GM19455 (cell line): Measurements from ENCODE around the gene RAC3.
"Not testable (repeated sequence)": the region's sequence is repeated elsewhere in the genome, so short reads cannot be mapped to it uniquely, and the experiment has no call there.

Experiments
- ATAC-seq: cut with Tn5 transposase; IDR thresholded peaks from one replicate; pipeline ENCODE4 v1.9.1; 2021; ENCODE audit not compliant: unreplicated experiment

The RAC3 gene

DNA sequence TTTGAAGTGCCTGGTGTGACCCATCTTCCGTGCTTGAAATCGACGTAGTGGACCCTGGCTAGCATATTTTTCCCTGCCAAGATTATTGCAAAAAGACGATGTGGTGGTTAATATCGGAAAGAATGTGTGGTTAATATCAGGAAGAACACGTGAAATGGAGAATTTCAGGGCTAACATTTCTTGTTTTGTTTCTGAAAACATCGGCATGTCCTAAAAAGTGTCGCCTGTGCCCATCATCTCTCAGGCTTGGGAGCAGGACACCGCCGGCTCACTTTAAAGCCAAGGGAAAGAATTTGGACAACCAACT is 6.4 kb downstream of the RAC3 start:
- ATAC-seq = no peak

- ATAC-seq = not testable (repeated sequence)
These were observed 7.4 kb downstream of the RAC3 start for GRCh38 chr17:82038796-82039409.

DNA sequence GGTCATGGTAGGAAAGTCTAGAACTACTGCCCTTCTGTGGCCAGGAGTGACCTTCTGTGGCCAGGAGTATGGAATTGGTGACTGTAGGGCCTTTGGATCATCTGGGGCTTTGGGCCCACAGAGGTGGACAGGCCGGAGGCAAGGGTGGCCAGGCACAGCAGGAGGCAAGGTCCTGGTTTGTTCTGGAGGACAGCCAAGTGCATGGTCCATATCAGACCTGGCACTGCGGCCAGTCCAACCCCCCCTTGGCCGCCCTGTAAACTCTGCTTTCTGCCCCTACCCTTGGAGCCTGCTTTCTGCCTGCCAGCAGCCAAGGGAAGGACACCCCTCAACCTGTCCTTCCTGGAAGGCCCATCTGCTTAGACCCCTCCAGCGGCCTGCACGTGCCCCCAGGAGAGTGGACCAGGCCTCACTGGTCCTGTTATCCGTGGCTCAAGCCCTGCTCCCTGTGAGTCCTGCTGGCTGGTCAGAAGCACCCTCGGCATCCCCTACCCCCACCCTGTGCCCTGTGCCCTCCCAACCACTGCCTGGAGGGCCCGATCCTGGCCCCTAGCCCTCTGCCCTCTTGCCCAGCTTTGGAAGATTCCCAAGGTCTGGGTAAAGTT is 8.3 kb downstream of the RAC3 start:
- no peak for ATAC-seq

DNA sequence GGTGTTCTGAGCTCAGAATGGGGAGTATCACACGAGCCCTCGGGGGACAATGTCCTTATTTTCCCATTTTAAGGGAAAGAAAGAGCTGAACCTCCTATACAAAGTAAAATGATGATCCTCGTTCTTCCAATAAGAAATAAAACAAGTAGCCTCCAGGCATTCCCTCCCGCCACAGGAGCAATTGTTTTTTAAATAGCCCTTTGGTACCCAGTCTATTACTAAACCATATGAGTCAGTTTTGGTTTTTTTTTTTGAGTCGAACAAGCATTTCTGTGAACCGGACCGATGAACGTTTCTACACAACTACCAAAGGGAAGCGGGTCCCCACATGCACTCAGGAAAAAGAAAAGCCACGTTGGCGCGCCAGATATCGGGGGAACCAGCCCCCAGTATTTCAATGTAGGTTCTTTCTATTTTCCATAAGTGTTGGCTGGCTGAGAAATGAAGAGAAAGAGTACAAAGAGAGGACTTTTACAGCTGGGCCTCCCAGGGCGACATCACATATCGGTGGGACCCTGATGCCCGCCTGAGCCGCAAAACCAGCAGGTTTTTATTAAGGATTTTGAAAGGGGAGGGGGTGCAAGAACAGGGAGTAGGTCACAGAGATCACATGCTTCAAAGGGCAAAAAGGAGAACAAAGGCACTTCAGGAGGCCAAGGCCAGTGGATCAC is 9.8 kb downstream of the RAC3 start:
- no peak for ATAC-seq

GRCh38 chr17:82042649-82043048 is 11.2 kb downstream of the RAC3 start:
- ATAC-seq = no peak

DNA sequence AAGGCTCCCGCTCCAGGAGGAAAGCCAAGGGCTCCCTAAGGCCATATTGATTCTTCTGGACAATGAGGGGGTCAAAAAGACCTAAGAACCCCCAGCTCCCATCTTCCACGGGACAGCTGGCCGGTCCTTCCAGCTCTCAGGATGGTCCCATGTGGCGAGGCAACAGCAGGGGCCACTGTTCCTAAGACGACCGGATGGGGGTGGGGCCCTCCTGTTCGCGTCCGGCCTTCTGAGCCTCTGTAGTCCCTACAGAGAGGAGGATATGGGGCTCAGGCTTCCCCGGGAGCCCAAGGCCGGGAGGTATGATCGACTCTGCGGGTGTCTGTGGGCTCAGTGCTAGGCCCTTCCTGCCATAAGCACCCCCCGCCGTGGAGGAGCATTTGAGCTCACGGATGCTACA is 12.0 kb downstream of the RAC3 start:
- no peak for ATAC-seq

DNA sequence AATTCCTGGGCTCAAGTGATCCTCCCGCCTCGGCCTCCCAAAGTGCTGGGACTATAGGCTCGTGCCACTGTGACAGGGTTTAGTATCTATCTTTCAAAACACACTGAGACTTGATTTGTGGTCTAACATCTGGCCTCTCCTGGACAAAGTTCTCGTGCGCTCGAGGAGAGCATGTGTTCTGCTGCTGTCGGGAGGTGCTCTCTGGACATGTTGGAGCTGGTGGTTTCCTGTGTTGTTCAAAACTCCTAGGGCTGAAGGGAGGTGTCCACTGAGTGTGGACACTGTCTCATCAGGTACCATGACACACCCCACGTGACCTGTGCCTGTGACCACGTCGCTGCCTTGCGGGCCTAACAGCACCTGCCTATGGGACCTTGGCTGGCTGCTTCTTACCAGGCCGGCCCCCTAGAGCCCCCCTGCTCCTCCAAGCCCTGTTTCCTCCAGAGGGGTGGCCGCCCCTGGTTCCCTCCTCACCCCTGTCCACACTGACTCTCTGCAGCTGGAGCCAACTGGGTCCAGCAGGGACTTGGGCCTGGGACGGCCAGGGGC is 14.5 kb downstream of the RAC3 start:
- no peak for ATAC-seq

- ATAC-seq = no peak
These were observed 15.4 kb downstream of the RAC3 start for GRCh38 chr17:82046903-82047302.

DNA sequence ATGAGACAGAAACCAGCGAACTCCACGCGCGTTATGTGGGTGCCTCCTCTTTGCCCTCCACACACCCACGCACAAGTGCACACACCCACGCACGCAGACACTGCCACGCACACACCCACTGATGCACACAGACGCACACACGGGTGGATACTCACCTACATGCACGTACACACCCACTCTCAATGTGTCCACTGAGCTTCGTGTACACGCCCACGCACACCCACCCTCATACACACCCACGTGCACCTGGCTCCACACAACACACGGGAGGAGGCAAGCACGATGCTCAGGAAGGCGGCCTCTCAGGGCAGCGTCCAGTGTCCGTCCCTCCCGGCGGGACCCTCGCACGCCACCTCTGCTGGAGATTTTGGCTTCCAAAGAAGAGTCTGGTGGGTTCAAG is 15.9 kb downstream of the RAC3 start:
- no peak for ATAC-seq

GRCh38 chr17:82047914-82048570 is 16.6 kb downstream of the RAC3 start:
- ATAC-seq = no peak

DNA sequence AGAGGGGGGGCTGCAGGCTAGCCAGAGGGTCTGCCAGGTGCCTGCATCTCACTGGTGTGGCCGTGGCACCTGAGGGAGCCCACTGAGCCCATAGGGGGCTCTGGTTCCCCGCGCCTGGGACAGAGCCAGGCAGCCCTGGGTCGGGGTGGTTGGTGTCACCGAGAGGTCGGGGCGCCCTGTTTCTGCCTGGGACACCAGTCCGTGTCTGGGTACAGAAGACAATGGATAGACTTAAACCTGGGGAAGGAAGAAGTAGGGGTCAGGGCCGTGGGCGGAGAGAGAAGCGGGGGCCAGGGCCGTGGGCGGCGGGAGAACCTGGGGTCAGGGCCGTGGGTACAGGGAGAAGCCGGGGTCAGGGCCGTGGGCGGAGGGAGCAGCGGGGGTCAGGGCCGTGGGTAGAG is 17.1 kb downstream of the RAC3 start:
- no peak for ATAC-seq

GRCh38 chr17:82049106-82049505 is 17.6 kb downstream of the RAC3 start:
- no peak for ATAC-seq

- ATAC-seq = no peak
These were observed 18.1 kb downstream of the RAC3 start for GRCh38 chr17:82049521-82049971.

DNA sequence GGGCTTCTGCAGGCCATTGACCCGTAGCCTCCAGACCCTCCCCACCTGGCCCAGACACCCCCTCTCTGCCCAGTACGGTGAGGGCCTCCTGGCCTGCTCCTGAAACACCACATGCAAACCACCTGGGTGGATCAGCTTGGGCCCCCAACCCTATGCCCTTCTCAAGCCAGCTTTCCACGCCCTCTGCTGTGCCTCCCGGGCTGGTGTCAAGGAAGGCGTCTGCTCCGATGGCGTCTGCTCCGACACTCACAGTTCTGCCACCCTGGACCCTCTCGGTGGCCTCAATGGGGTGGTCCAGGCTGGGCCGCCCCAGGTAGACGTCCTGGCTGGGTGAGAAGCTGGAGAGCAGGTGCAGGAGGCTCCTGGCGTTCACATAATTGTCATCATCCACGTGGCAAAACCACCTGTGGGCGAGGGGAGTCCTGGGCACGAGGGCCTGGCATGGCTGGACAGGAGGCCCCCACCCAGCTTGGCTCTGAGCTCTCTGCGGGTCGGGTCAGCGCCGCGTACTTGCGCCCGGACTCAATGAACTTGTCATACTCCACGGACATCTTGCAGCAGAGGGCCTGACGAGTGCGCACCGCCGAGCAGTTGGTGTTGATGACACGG is 18.8 kb downstream of the RAC3 start:
- no peak for ATAC-seq

- ATAC-seq = no peak
These were observed 19.5 kb downstream of the RAC3 start for GRCh38 chr17:82050761-82051641.

DNA sequence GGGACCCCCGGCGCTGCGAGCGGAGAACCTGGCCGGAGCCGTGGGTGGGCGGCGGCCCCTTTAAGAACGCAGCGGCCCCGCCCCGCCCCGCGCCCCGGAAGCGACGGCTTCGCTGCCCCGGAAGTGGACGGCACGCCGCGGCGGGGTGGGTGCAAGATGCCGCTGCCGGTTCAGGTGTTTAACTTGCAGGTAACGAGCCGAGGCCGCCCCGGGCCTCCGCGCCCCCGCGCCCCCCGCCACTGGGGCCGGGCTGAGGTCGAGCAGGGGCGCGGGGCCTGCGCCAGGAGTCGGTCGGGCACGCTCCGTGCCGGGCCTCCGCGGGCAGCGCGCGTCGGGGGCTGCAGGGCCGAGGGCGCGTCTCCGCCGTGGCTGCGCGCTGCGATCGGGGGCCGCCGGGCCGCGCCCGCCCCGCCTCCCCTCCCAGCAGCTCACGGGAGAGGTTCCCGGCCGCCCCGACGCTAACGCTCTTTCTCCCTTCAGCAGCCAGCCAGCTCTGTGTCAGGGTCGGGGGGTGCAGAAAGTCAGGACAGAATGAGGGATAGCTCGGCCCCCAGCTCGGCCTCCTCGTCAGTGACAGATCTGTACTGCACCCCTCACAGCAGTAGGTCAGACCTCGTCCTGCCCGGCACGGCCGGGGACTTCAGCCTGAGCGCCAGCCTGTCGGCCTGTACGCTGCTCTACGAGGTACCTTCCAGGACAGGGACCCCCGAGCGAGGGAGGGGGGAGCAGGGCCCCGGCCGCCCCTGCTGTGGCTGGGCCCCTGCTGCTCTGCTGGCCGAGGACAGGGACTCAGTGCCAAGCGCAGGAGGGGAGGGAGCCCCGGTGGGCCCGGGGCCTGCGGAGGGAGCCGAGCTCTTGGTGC is 20.5 kb downstream of the RAC3 start, which contains the start of the genes GPS1 and RFNG:
GPS1 (plus strand) TSS at position 123 of the 862 bp plus-strand sequence; CDS start at position 157, 34 bp downstream.
RFNG (minus strand) TSS at position 36 of the 862 bp plus-strand sequence. CDS start 45 bp downstream, outside the sequence.
- ATAC-seq = peak; percentile 74

- ATAC-seq = no peak
These were observed 21.2 kb downstream of the RAC3 start for GRCh38 chr17:82052638-82053059.

GRCh38 chr17:82053130-82053529 is 21.7 kb downstream of the RAC3 start:
- no peak for ATAC-seq
